Measurements from ENCODE around the gene PLPP4.
A peak's percentile ranks its signal among the peaks of the same experiment; 100 is the strongest.

Gene PLPP4

GRCh38 chr10:120559800-120560199 is 102.8 kb downstream of the PLPP4 start:
- TF ChIP-seq CTCF (conservative IDR thresholded peaks at IDR 0.05; ENCODE audit: low read length) = no peak
- H3K4me3 ChIP-seq (ENCODE audit: low read length) = no peak overlapping the region
- DNase-seq (ENCODE audit: low read depth) = no peak

GRCh38 chr10:120562956-120563355 is 105.9 kb downstream of the PLPP4 start:
- no peak for DNase-seq (ENCODE audit: low read depth)
- no peak for TF ChIP-seq CTCF (conservative IDR thresholded peaks at IDR 0.05; ENCODE audit: low read length)
- H3K4me3 ChIP-seq (ENCODE audit: low read length) = no peak overlapping the region

- no peak for TF ChIP-seq CTCF (conservative IDR thresholded peaks at IDR 0.05; ENCODE audit: low read length)
- no peak overlapping the region for H3K4me3 ChIP-seq (ENCODE audit: low read length)
- no peak for DNase-seq (ENCODE audit: low read depth)
These were observed 113.4 kb downstream of the PLPP4 start for GRCh38 chr10:120570418-120570817.

- TF ChIP-seq CTCF (conservative IDR thresholded peaks at IDR 0.05; ENCODE audit: low read length) = no peak
- no peak for DNase-seq (ENCODE audit: low read depth)
- no peak overlapping the region for H3K4me3 ChIP-seq (ENCODE audit: low read length)
These were observed 114.2 kb downstream of the PLPP4 start for GRCh38 chr10:120571266-120571665.

GRCh38 chr10:120572307-120572706 is 115.3 kb downstream of the PLPP4 start:
- no peak for TF ChIP-seq CTCF (conservative IDR thresholded peaks at IDR 0.05; ENCODE audit: low read length)
- no peak overlapping the region for H3K4me3 ChIP-seq (ENCODE audit: low read length)
- DNase-seq (ENCODE audit: low read depth) = no peak

- DNase-seq (ENCODE audit: low read depth) = peak; percentile 12
- no peak for TF ChIP-seq CTCF (conservative IDR thresholded peaks at IDR 0.05; ENCODE audit: low read length)
- H3K4me3 ChIP-seq (ENCODE audit: low read length) = no peak overlapping the region
These were observed 116.3 kb downstream of the PLPP4 start for GRCh38 chr10:120573355-120573754.

- DNase-seq (ENCODE audit: low read depth) = no peak
- H3K4me3 ChIP-seq (ENCODE audit: low read length) = no peak overlapping the region
- TF ChIP-seq CTCF (conservative IDR thresholded peaks at IDR 0.05; ENCODE audit: low read length) = no peak
These were observed 118.0 kb downstream of the PLPP4 start for GRCh38 chr10:120574981-120575380.
